GM18951 (cell line): Measurements from ENCODE around the gene MBOAT7.
"Not testable (repeated sequence)": the region's sequence is repeated elsewhere in the genome, so short reads cannot be mapped to it uniquely, and the experiment has no call there.

ENCODE experiments used
- POLR2A ChIP-seq: IDR thresholded peaks from 4 replicates; pipeline ENCODE4 v1.6.1; 2011; ENCODE audit warnings: mild to moderate bottlenecking; ENCODE audit not compliant: insufficient read length, insufficient read depth; ENCODE audit errors: extremely low read depth
- in situ Hi-C: fragments of 300-500 bp; cut with MboI; formaldehyde crosslinking; loops from one replicate; pipeline ENCODE4 v1.12.0; 2022; ENCODE audit warnings: low sequenced_read_pairs, mixed read lengths, inconsistent platforms; ENCODE audit not compliant: unreplicated experiment

MBOAT7 gene, protein sequence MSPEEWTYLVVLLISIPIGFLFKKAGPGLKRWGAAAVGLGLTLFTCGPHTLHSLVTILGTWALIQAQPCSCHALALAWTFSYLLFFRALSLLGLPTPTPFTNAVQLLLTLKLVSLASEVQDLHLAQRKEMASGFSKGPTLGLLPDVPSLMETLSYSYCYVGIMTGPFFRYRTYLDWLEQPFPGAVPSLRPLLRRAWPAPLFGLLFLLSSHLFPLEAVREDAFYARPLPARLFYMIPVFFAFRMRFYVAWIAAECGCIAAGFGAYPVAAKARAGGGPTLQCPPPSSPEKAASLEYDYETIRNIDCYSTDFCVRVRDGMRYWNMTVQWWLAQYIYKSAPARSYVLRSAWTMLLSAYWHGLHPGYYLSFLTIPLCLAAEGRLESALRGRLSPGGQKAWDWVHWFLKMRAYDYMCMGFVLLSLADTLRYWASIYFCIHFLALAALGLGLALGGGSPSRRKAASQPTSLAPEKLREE

DNA sequence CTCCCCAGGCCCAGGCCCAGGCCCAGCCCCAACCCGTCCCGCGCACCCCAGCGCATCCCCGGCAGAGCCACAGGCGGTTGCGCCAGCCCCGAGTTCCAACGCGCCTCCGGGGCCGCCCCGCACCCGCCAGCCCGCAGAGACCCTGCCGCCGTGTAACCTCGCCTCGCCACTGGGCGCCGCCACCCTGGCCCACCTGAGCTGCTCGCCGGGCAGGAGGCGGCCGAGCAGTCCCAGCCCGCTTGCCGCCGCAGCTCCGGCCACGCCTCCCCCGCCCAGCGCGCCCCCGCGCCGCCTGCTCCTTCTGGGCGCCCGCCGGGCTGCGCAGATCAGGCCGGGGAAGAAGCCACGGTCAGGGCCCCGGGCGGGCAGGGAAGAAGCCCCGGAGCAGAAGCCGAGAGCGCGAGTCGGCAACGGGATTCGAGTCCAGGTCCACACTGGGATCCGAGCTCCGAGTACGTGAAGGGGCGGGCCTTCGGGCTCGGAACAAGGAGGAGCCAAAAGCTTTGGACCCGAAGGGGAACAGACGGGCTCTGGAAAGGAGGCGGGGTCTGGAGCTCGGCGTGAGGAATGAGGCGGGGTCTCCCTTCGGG, at the start of gene MBOAT7:
Gene MBOAT7, minus strand, starts transcription at position 436 of the 590 bp plus-strand sequence. CDS start 1,072 bp downstream, outside the sequence.
- TF ChIP-seq POLR2A, result peak; percentile 61
- in situ Hi-C loops, result no loop called here

DNA sequence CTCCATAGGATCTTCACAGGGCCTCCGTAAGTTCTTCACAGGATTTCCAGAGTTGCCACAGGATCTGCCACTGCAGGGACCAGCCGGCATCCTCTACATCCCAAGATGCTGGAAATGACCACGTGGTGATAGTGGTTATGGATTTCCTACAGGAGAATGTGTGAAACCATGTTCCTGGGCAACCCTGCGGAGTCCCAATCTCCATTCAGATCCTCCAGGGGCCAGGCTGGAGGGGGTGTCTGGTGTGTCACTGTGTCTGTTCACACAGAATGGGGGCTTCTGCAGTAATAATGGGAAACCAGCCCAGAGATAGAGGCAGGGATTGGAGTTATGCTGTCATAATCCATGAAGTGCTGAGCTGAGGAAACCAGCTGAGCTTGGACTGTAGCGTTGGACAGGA, 44.6 kb upstream of the MBOAT7 start:
- TF ChIP-seq POLR2A, result no peak
- in situ Hi-C loops, result loop anchor here (10.0 kb wide), 1 partner anchor 59 kb away; the partner anchor contains the start of gene TMC4

DNA sequence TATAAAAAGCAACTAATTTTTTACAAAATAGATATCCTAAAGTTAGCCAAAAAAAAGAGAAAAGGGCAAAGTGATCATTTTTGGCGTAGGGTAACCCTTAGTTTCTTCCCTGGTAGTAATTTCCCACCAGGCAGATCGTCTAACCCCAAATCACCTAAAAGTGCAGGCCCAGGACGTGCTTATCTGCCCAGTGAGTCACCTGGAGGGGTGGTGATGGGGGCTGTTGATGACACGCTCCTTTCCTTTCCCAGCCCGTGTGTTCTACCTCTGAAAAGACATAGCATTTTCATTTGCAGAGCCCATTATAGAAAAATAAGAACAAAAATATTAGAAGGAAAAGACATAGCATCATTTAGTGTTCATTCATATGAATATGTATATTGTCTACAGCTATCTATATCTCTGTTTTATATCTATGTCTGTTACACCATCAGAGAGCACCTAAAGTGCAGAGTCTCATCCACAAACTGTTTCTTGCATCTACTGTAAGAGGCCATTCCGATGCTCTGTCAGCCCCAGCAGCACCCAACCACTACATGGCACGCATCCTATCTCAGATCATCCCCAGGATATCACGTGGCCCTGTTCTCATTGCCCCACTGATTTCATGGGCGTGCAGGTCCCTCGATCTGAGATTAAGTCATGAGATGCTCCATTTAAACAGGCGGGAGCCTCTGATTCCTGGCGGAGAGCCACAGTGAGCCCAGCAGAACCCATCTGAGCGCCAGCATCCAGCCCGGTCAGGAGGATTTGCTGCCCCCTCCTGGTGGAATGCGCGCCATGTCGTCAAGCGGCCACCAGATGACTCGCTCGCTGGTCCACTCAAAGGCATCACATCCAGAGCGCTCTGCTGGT, 41.9 kb upstream of the MBOAT7 start:
- in situ Hi-C loops, result loop anchor here (10.0 kb wide), 1 partner anchor 57 kb away; the partner anchor contains the start of gene TMC4
- no peak for TF ChIP-seq POLR2A

DNA sequence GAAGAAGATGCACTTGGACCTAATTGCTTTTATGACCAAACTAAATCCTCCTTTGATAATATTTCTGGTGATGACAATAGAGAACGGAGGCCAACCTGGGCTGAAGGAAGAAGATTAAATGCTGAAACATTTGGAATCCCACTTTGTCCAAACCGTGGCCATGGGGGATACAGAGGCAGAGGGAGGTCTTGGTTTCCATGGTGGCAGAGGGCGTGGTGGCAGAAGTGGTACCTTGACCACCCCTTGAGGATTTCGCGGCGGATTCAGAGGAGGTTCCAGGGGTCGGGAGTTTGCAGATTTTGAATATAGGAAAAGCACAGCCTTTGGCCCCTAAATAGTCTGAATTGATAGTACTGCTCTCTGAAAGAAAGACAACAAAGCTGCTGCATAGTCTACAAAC, 40.7 kb upstream of the MBOAT7 start:
- in situ Hi-C loops, result loop anchor here (10.0 kb wide), 1 partner anchor 55 kb away; the partner anchor contains the start of gene TMC4
- no peak for TF ChIP-seq POLR2A

DNA sequence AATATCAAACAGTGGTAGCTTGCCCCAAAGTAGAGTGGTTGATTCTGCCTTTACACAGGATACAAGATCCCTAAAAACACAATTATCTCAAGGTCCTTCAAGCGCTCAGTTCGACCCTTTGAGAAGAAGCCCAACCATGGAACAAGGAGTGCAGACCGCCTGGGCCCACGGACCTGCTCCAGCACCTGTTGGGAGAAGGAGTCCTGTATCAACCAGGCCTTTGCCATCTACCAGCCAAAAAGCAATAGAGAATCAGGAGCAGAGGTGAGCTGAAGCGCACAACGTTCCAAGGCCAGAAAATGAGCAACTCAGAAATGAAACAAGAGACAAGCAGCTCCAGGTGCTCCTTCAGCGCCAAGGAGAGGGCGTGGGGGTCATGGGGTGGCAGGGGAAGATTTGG, 39.8 kb upstream of the MBOAT7 start:
- in situ Hi-C loops, result no loop called here
- no peak for TF ChIP-seq POLR2A

DNA sequence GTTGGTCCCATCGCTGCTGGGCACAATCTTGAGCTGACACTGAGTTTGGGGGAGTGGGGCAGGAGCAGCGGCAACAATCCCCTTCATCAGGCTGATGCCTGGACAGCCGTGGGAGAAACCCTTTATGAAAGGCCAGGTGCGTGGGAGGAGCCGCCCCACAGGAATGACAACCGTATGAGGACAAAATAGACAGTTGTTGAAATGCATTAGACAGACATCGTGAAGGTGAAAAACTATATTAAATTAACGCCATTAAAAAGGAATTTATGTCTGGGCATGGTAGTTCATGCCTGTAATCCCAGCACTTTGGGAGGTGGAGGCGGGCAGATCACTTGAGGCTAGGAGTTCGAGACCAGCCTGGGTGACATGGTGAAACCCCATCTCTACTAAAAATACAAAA, 35.2 kb upstream of the MBOAT7 start:
- in situ Hi-C loops, result not testable (repeated sequence)

DNA sequence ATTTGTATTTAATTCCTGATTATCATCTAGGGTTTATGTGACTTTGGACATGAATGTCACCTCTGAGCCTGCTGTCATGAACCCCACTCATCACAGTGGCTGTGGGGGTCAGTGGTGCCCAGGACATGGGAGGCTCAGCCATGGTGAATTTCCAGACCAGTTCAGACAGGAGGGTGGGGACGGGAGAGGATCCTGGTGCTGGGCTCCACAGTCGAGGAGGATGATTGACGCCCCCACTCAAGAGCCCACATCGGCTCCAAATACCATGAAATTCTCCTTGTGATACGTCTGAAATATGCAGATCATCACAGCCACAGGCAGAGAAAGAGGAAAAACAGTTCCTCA, 34.5 kb upstream of the MBOAT7 start:
- in situ Hi-C loops, result not testable (repeated sequence)

DNA sequence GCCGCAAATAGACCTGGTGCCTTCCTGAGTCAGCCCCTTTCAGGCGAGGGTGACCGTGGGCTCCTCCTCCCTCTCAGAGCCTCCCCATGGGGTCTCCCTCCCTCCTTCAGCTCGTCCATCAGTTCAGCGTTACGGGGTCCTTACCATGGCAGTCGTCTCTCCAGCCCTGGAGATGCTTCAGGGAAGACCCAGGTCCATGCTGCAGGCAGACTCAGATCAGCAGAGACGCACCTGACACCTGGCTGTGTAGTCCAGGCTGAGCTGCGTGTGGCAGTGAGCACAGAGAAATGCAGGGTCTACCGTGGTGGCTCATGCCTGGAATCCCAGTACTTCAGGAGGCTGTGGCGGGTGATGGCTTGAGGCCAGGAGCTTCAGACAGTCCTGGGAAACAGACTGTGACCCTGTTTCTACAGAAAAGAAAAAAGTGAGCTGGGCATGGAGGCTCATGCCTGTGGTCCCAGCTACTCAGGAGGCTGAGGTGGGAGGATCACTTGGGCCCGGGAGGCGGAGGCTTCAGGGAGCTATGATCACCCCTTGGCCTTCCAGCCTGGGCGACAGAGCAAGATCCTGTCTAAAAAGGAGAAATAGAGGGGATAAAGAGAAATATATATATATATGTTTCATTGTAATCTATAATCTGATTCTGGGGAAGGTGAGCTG, 34.0 kb upstream of the MBOAT7 start:
- in situ Hi-C loops, result not testable (repeated sequence)

DNA sequence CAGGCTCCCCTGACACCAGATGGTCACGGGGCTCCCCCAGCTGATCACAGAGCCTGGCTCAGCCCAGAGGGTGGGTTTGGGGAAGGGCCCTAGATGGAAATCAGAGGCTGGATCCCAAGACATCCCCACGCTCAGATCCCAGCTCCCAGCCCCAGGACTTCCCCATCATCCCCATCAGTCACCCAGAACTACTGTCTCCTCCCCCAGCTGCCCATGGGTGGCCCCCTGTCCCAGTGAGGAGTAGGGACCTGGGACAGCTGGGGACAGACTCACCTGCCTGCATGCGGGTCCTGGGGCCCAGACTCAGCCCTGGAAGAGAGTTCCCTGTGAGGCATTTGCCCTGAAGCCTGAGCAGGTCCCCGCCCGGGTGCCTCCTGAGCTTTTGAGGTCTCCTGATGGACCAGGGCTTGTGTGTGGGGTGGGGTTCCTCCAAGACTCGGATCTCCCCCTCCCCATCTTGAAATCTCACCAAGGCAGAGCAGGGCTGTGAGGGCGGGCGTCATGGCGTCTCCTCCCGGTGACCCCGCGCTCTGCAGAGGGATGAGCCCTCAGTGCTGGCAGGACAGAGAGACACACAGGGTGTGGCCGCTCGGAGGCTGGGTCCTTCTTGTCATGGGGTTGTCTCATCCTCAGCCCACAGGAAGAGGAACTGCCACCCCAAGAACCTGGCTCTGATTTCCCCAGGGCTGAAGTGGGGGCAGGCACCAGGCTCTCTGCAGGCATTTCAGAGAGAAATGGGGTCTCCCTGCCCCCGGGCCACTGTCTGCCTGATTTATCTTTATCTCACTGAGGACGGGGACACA, 33.3 kb upstream of the MBOAT7 start, which contains the start of gene LILRB3:
Gene LILRB3, minus strand, starts transcription at position 534 of the 803 bp plus-strand sequence. Its CDS starts 31 bp downstream, at position 503.
- in situ Hi-C loops, result not testable (repeated sequence)

DNA sequence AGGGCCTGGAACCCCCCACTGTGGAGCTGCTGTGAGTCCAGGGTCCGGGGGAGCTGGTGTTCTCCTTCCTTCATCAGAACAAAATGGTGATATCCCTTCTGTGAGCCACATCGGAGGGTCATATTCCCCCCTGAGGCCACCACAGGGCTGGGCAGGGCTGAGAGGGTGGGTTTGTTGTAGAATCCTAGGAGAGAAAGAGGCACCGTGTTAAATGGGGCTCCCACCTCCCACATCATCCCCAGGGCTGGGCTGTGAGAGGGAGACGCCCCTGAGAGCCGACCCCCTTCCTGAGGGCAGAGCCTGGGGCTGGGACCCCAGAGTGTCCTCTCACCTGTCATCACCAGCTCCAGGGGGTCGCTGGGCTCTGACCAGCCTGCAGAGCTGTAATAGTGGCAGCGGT, 32.6 kb upstream of the MBOAT7 start:
- in situ Hi-C loops, result not testable (repeated sequence)

DNA sequence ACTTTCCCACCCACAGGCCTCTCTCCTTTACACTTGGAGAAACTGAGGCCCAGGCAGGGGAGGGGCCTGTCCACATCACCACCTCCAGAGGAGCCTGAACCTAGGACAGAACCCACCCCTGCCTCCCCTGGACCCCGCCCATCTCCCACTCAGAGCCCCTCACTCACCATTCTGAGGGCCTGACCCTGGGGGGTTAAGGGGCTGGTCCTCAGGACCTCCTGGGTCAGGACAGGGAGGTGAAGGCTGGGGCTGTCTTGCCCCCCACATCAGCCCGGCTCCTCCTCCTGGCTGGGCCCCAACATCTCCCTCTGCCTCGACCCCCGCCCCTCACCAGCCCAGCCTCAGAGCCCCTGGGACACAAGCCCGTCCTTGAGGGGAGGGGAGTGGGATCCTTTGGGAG, 30.3 kb upstream of the MBOAT7 start:
- in situ Hi-C loops, result not testable (repeated sequence)

DNA sequence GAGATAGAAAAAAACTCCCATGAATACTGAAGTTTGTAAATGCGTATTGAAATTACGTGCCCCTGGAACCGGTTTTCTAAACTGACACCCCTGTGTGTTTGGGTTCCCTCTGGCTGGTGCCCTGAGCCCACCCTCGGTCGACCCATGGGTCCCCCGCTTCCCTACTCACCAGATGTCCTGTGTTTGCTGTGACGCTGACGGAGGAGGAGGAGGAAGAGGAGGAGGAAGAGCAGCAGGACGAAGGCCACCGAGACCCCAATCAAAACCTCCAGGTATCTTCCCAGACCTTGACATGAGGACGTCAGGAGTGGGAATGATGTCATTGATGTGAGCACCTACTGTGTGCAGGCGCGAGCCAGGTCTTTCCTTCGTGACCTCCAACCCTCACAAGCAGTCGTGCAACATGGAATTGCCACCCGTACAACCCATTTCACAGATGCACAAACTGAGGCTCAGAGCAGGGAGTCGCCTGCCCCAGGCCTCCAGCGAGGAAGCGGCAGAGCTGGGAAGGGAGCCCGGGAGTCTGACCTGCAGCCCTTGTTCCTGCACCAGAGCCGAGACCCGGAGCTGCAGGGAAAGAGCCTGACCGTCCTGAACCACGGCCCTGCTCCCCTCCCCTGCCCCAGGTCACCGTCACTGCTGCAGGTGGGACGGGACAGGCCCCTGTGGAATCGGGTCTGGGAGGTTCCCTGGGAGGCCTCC, 29.7 kb upstream of the MBOAT7 start:
- no peak for TF ChIP-seq POLR2A
- in situ Hi-C loops, result no loop called here
